MM.1S (cell line): Measurements from ENCODE around the gene PCDHGB1.

ENCODE experiments used
- CTCF ChIP-seq: fragments of 300-600 bp; sonication (generic); IDR thresholded peaks from 2 replicates; pipeline ENCODE4 v1.5.1; 2016; ENCODE audit warnings: antibody characterized with exemption, low read length, mixed read lengths
- EZH2 ChIP-seq: fragments of 300-600 bp; sonication (generic); optimal IDR thresholded peaks from 2 replicates; pipeline ENCODE3; 2017; ENCODE audit warnings: low read depth, mild to moderate bottlenecking, antibody characterized with exemption, low read length, mixed read lengths

- TF ChIP-seq CTCF (peak; percentile 73), EZH2 (no peak)
These were observed 20.3 kb downstream of the PCDHGB1 start, which contains the start of gene PCDHGB3 for GRCh38 chr5:141369994-141370848.
